ENCODE results near the gene MACROD2.

GRCh38 chr20:14445310-14445709, 450.0 kb downstream of the MACROD2 start:
- TF ChIP-seq CTCF (IDR thresholded peaks at IDR 0.05) (no peak), ZFX (IDR thresholded peaks at IDR 0.05; ENCODE audit: borderline replicate concordance) (no peak)
